GM12878 (cell line): Measurements from ENCODE around the gene TSPAN5.

ENCODE experiments used
- EZH2 ChIP-seq: IDR thresholded peaks from 2 replicates; pipeline ENCODE4 v1.6.1; 2012; ENCODE audit warnings: low read depth, mild to moderate bottlenecking, control low read depth, inconsistent platforms, low read length, borderline replicate concordance; ENCODE audit not compliant: control insufficient read depth
- NFYA ChIP-seq: IDR thresholded peaks from 2 replicates; pipeline ENCODE4 v1.6.1; 2011; ENCODE audit warnings: low read depth, mild to moderate bottlenecking, low read length, improper control_type of control experiment, borderline replicate concordance

DNA sequence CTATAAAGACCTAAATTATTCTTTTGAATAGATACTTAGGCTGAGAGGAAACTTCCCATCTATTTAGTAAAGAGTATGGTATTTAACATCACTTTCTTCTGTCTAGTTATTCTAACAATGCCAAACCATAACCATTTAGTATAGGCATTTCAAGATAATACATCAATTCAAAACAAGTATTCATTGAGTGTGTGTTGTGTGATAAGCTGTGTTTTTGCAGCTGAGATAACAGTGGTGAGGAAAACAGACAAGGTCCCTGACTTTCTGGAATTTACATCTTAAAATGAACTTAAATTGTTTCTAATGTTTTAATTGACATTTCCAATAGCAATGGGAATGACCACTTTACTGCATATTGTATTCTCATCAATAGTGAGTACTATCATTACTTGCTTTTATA lies 22.4 kb upstream of the TSPAN5 start:
- no peak for TF ChIP-seq NFYA
- TF ChIP-seq EZH2: no peak
